ENCODE data around the gene LITAFD. TPM values are rescaled to one million over a fixed set of nuclear protein-coding genes. Genes with fewer than 3 reads are reported as not detected.
"Not testable (repeated sequence)": the region's sequence is repeated elsewhere in the genome, so short reads cannot be mapped to it uniquely, and the experiment has no call there.

Gene LITAFD
- total RNA-seq, 1 donor from 2014 or later: not detected

DNA sequence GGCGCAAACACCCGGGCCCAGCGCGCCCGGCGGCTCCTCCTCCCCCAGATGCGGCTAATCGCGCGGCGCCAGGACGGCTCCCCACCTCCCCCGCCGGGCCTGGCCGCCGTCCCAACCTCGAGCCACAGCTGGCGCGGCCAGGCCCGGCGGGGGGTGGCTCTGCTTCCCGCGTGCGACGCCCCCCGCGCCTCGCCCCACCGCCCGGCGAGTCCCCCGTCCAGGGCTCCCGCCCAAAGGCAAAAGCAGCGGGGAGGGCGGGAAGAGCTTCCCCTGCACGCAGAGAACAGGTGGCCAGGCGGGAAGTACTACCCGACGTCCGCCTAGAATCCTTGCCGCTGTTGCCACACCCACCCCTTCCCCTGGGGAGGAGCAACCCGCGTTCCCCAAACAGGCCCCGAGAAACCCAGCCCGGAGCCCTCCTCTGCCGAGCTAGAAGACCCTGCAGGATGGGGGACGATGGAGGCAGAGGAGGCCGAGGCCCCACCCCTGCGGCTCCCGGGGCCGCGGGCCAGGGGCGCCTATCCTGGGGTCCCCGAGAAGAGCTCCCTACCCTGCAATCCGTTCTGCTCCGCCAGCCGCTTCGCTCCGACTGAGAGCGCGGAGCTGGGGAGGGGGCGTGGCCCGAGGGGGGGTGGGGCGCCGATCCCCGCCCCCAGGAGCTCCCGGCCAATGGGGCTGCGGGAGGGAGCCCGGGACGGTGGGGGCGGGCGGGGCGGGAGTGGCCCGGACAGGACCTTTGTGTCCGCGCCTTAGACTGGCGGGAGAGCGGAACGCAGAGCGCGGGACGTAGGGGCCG lies 13.5 kb upstream of the LITAFD start, which contains the start of gene CARHSP1:
Gene CARHSP1 (minus strand): TSS at position 591 of the 796 bp plus-strand sequence. CDS start 9,678 bp downstream, outside the sequence.
- DNase-seq (ENCODE audit: low spot score): peak; percentile 95
- intact Hi-C loops (cut with DNase I): loop anchor here (5.0 kb wide), 1 partner anchor 71 kb away; the partner anchor contains the start of genes PMM2 and TMEM186

GRCh38 chr16:8869212-8869987 lies 12.8 kb upstream of the LITAFD start:
- intact Hi-C loops (cut with DNase I): loop anchor here (5.0 kb wide), 1 partner anchor 72 kb away; the partner anchor contains the start of genes PMM2 and TMEM186
- DNase-seq (ENCODE audit: low spot score): no peak

GRCh38 chr16:8869988-8870241 lies 12.2 kb upstream of the LITAFD start:
- intact Hi-C loops (cut with DNase I): loop anchor here (5.0 kb wide), 1 partner anchor 73 kb away; the partner anchor contains the start of genes PMM2 and TMEM186
- not testable (repeated sequence) for DNase-seq (ENCODE audit: low spot score)

DNA sequence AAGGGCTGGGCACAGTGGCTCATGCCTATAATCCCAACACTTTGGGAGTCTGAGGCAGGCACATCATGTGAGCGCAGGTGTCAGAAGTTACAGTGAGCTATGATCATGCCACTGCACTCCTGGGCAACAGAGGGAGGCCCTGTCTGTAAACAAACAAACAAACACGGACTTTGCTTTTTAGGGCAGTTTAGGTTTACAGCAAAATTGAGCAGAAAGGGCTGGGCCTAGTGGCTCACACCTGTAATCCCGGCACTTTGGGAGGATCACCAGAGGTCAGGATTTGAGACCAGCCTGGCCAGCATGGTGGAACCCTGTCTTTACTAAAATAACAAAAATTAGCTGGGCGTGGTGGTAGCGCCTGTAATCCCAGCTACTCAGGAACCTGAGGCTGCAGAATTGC lies 10.1 kb upstream of the LITAFD start:
- DNase-seq (ENCODE audit: low spot score): no peak
- intact Hi-C loops (cut with DNase I): no loop called here

DNA sequence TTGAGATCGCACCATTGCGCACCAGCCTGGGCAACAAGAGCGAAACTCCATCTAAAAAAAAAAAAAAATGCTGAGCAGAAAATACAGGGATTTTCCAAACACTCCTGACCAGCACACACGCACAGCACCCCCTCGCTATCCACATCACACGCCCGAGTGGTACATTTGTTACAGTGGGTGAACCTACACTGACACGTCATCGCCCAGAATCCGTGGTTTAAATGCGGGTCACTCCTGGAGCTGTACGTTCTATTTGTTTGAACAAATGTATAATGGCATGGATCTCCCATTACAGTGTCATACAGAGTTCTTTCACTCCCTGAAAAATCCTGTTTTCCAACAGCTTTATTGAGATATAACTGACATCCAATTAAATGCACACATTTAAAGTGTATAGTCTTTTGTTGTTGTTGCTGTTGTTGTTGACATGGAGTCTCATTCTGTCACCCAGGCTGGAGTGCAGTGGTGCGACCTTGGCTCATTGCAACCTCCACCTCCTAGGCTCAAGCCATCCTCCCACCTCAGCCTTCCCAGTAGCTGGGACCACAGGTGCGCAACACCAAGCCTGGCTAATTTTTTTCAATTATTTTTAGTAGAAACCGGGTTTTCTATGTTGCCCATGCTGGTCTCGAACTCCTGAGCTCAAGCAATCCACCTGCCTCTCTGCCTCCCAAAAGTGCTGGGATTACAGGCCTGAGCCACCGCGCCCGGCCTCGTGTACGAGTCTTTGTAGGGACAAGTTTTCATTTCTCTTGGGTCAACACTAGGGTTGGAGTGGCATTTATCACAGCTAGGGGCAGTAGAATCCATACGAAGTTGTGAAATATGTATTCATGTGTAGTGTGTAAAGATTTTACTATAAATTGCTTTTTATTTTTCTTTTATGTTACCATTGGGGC lies 8.9 kb upstream of the LITAFD start:
- DNase-seq (ENCODE audit: low spot score): no peak
- intact Hi-C loops (cut with DNase I): no loop called here

DNA sequence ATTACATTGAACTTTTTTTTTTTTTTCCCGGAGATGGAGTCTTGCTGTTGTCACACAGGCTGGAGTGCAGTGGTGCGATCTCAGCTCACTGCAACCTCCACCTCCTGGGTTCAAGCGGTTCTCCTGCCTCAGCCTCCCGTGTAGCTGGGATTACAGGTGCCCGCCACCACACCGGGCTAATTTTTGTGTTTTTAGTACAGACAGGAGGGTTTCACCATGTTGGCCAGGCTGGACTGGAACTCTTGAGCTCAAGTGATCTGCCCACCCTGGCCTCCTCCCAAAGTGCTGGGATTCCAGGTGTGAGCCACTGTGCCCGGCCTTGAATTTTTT lies 8.3 kb upstream of the LITAFD start:
- intact Hi-C loops (cut with DNase I); DNase-seq (ENCODE audit: low spot score): not testable (repeated sequence)

DNA sequence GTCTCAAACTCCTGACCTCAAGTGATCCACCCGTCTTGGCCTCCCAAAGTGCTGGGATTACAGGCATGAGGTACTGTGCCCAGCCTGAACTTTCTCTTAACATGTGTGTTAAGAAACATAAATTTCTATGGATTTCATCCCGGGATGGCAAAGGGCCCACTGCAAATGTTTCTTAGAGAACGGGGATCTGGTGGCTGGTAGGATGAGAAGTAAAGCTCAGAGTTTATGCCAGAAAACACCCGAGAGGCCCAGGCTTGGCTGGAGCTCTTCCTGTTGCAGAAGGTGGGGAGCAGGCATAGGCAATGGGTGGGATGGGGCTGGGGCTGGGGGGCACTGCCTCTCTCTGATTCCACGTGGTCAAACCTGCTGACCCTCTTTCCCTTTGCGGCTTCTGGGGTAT lies 7.8 kb upstream of the LITAFD start:
- DNase-seq (ENCODE audit: low spot score): no peak
- intact Hi-C loops (cut with DNase I): no loop called here

DNA sequence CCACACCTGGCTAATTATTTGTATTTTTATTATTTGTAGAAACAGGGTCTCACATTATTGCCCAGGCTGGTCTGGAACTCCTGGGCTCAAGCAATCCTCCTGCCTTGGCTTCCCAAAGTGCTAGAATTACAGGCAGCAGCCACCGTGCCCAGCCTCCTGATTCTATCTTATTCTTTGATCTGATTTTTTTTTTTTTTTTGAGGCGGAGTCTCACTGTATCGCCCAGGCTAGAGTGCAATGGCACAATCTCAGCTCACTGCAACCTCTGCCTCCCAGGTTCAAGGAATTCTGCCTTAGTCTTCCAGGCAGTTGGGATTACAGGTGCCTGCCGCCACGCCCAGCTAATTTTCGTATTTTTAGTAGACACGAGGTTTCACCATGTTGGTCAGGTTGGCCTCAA lies 6.8 kb upstream of the LITAFD start:
- DNase-seq (ENCODE audit: low spot score); intact Hi-C loops (cut with DNase I): not testable (repeated sequence)

DNA sequence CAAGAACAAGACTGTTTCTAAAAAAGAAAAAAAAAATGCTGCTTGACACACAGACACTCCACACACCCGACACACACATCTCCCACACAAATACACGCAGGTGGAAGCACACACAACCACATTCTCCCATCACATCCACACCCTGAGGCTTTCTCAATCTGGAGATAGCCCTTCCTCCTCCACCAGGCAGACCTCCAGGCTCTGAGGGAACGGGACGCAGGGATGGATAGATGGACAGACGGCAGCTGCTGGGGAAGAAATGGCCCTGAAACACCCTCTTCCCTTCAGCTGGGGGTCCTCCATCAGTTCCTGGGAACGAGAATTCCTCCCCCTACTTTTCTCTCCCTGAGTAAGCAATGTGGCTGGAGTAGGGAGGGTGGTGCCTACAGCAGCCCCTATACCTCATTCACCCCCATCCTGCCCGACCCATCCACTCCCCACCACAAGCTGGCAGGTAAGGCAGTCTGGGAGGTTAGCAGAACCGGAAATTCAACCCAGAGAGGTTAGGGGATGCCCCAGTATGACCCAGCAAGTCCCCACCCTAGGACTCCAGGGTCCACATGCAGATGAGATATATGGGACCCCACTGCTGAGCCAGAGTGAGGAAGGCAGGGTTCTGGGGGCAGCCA lies 4.1 kb upstream of the LITAFD start:
- no peak for DNase-seq (ENCODE audit: low spot score)
- intact Hi-C loops (cut with DNase I): no loop called here

DNA sequence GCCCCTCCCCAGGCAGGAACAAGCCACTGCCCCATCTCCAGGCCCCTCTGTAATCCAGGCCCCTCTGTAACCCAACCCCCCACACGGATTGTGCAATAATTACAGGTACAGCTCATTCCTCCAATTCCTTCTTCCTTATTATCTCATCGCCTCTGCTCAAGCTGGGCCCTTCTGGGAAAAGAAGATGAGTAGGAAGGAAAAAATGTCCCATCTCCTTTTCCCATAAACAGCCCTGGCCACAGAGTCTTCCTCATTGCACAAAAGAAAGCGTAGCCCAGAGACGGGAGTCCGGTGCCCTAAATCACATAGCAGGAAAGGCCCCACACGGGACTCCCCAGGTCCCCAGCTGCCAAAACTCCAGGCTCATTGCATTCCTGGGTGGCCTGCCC lies 3.6 kb upstream of the LITAFD start:
- intact Hi-C loops (cut with DNase I): no loop called here

DNA sequence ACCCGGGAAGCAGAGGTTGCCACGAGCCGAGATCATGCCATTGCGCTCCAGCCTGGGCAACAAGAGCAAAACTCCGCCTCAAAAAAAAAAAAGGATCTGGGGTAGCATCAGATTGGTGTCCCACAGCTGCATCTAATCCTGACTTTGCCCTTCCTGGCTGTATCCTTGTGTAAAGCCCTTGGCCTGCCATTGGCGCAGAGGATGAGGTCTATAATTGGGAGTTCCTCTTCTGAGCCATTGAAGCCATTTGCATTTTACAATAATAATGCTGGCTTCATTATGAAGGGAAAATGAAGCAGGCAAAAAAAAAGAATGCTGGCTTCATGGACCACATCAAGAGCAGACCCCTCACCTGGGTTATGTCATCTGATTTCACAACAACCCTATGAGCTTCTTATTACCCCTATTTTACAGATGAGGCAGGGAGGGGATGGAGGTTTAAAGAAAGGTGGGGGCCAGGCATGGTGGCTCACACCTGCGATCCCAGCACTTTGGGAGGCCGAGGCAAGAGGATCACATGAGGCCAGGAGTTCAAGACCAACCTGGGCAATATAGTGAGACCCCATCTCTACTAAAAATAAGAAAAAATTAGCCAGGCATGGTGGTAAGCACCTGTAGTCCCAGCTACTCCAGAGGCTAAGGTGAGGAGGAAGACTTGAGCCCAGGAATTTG lies 1.2 kb upstream of the LITAFD start:
- intact Hi-C loops (cut with DNase I): loop anchor here (2.0 to 5.0 kb wide), 2 partner anchors 218 to 314 kb away; no protein-coding TSS in a partner anchor
- no peak for DNase-seq (ENCODE audit: low spot score)

More for the DNA sequence above, 3.6 kb upstream of the LITAFD start:
- no peak for DNase-seq (ENCODE audit: low spot score)

- no peak for DNase-seq (ENCODE audit: low spot score)
- intact Hi-C loops (cut with DNase I): loop anchor here (5.0 kb wide), 1 partner anchor 316 kb away; no protein-coding TSS in a partner anchor
Observed at GRCh38 chr16:8882725-8883377, 700 bp downstream of the LITAFD start.

GRCh38 chr16:8885674-8886592 lies 3.8 kb downstream of the LITAFD start:
- DNase-seq (ENCODE audit: low spot score): no peak
- intact Hi-C loops (cut with DNase I): loop anchor here (2.0 kb wide), 1 partner anchor 87 kb away; no protein-coding TSS in a partner anchor

DNA sequence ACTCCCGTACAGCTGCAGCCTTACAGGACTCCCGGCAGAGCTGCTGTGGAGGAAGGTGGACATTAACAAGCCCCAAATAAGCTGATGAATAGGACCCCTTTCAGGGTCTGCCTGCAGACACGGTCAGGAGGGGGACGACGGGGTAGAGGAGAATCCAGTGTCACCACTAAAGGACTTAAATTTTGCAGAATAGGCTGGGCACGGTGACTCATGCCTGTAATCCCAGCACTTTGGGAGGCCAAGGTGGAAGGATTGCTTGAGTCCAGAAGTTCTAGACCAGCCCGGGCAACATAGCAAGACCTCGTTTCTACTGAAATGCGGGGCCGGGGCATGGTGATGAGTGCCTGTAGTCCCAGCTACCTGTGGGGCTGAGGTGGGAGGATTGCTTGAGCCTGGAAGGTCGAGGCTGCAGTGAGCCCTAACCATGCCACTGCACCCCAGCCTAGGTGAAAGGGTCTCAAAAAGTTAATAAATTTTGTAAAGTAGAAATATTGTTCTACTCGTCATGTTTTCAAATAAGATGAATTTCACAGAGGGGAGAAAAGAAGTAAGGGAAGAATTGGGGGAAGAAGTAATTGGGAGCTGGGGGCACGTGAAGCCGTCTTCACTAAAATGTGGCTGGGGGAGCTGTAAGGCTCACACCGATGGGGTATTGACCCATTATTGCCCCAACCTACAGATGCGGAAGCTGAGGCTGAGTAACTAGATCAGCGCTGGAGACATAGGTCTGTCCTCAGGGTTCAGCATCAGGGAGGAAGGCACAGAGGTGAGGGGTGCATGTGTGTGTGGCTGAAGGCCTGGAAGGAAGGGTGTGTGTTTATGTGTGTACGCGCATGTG lies 4.7 kb downstream of the LITAFD start:
- intact Hi-C loops (cut with DNase I): no loop called here
- DNase-seq (ENCODE audit: low spot score): no peak

DNA sequence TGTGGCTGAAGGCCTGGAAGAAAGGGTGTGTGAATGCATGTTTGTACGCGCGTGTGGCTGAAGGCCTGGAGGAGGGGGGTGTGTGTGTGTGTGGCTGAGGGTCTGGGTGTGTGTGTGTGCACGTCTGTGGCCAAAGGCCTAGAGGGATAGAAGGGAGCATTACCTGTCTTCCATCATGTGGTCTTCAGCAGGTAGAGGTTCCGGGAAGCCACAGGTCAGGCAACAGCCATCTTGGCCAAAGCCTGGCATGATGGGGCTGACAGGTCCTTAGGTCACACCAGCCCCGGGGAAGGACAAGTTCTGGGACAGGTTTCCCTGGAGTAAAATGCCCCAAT lies 5.2 kb downstream of the LITAFD start:
- intact Hi-C loops (cut with DNase I): no loop called here
- DNase-seq (ENCODE audit: low spot score): no peak

DNA sequence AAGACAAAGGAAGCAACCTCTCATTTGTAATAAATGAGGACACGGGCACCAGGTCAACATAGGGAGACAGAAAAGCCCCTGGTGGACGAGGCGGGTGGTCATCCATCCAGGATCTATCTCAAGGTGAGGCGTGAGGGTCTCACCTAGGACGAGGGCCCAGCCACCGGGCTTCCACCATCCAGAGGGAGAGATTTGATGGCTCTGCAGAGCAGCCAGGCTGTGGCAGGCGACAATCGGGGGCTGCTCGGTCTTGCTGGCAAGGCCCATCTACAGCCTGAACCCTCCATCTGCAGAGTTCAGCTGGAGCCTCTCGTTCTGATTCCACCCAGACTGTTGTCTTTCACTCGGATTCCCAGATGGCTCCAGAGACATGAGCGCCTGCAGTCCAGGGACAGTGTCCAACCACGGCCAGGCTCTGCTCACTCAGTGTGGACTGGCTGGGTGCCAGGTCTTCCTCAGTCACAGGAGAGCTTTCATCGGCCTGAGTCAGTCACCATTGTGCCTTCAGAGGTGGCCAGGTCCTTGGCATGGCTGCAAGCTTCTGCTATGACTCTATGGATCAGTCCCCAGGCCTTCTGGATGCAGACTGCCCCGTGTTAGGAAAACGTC lies 5.9 kb downstream of the LITAFD start:
- DNase-seq (ENCODE audit: low spot score): no peak
- intact Hi-C loops (cut with DNase I): no loop called here

Measured in cardiac septum (tissue), 1 donor.